NCI-H748 (cell line): Measurements from ENCODE around the gene FILIP1L.

Experiments used
- DNase-seq: peaks from one replicate; lab custom pipeline; 2025; ENCODE audit not compliant: unreplicated experiment; lab: John Stamatoyannopoulos, UW

The FILIP1L gene

DNA sequence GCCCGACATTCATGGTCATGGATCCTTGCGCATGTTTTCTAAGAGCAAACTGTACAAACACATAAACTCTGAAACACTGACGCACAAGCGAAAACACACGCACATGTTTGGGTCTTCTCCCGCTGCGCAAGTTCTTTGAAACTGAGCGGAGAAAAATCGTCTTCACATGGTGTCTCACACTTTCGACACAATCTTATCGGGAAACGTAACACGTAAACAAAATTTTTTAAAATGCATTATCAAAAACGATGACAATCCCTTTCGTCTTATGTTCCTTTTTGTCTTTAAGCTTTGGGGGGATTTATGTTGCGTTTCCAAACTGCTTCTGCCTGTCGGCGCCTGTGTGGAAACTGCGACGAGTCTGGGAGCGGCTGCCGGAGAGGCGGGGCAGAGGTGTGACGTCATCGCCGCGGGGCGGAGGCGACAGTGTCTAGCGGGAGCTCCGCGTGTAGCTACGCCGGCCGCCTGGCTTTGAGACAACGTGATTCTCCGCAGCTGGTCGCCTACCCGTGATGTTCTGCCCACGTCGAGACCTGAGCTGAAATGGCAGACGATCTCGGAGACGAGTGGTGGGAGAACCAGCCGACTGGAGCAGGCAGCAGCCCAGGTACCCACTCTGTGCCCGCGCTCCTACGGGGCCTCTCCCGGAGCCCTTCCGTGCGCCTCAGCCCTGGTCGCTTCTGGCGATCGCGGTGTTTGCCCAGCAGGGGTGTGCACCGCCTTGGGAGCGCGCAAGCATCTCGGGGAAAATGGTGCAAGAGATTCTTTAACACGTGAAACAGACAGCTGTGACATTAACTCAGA is 296.7 kb downstream of the FILIP1L start, which contains the start of gene CMSS1:
CMSS1 (plus strand) TSS at position 426 of the 804 bp plus-strand sequence.
- DNase-seq = peak; percentile 86

DNA sequence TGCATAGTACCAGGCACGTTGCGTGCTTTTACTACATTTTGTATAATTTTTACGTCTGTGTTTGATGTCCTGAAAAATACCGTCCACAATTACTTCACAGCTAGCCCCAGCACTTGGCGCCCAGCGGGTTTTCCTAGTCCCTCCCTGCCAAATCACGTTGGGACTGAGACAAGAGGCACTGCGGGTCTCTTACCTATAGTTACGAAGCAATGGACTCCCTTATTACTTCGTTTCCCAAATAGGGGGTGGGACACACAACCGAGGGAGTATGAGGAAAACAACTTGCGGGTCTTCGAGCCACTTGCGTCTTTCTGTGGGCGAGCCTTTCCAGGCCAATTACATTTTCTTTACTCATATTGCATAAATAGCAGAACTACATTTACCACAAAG is 297.3 kb downstream of the FILIP1L start:
- peak; percentile 31 for DNase-seq

DNA sequence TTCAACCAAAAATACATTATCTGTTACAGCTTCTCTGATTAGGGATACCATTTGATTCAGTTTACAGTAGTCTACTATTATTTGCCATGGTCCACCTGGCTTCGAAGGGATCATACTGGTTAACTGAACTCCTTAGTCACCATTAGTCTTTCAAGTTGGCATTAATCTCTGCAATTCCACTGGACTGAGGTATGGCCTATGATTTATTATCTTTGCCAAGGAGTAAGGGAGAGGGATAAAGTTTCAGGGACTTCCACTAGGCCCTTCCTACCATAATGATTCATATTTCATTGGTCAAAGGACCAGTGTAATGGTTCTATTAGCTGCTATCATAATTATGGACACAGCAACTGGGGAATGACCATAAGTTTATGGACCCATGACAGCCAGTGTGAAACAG is 303.9 kb downstream of the FILIP1L start:
- DNase-seq = no peak

DNA sequence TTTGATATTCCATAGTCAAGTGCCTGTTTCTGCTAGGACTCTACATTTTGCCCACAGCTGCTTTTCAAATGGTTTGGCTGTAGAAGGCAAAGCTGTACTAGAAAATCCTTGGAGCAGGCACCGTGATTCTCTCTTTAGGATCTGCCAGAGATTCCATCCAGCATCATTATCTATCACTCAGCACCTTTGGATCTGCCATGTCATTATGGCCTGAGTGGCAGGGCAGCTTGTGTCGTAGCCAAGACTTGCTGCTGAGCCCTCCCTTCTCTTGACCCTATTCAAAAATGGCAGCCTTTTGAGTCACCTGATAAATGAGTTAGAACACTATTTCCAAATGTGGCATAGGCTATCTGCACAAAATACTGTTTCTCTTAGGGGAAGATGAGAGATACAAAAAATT is 304.7 kb downstream of the FILIP1L start:
- DNase-seq = no peak

DNA sequence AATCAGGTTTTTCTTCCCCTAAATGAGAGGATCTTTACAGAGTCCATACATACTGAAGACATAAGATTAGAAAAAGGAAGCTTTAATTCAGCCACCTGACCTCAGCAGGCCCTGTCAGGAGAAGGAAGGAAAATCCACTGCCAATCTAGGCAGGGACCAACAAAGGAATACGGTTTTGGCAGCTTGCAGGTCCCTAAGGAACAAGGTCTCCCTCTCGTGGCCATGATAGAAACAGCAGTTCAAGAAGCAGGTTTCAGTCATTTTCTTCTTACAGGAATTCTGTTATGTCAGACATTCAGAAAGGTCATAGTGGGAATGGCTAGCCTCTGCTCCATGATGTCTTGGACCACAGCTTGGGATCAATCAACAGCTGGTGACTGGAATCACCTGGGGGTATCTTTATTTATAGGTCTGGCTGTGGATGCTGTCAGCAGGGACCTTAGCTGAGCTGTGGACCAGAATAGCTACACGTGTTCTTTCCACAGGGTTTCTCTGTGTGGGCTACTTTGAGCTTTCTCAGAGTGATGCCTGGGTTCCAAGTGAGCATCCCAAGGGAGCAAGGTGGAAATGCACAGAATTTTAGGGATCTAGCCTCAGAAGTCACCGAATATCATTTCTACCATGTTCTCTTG is 306.0 kb downstream of the FILIP1L start:
- peak; percentile 40 for DNase-seq

DNA sequence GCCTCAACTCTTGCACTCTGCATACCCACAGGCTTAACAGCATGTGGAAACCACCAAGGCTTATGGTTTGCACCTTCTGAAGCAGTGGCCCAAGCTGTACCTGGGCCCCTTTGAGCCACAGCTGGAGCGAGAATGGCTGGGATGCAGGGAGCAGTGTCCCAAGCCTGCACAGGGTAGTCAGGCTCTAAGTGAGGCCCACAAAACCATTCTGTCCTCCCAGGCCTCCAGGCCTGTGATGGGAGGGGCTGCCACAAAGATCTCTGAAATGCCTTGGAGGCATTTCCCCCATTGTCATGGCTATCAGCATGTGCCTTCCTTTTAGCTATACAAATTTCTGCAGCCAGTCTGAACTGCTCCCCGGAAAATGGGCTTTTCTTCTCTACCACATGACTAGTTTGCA is 309.1 kb downstream of the FILIP1L start:
- DNase-seq = no peak

DNA sequence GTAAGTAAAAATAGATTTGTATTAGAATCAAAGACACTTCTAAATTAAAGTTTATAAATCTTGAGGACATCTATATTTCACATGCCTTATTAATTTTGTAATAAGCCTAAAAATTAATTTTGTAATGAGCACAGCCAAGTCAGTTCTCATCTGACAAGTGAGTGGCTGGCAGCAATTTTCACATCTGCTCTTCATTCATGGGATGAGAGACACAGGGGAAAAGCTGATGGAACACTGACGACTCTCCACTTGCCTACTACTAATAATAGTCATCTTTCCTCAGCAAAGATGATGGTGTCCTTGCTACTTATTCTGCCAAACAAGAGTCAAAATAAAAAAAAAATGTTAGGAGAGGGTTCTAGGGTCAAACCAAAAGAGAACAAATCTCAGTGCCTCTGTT is 311.0 kb downstream of the FILIP1L start:
- DNase-seq = no peak

DNA sequence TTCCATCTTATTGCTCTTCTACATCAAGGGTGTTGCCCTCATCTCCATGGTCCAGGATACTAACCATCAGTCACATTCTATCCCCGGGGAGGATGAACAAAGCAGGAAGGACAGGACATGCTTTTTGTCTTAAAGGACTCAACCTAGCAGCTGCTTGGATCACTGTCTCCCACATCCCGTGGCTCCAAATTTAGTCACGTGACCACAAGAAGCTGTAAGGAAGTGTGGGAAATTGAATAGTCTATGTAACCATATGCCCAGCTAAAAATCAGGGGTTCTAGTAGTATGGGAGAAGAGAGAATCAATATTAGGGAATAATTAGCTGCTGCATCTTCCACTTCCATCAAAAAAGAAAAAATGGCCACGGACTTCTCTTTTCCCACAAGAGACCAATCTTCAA is 314.9 kb downstream of the FILIP1L start:
- no peak for DNase-seq

DNA sequence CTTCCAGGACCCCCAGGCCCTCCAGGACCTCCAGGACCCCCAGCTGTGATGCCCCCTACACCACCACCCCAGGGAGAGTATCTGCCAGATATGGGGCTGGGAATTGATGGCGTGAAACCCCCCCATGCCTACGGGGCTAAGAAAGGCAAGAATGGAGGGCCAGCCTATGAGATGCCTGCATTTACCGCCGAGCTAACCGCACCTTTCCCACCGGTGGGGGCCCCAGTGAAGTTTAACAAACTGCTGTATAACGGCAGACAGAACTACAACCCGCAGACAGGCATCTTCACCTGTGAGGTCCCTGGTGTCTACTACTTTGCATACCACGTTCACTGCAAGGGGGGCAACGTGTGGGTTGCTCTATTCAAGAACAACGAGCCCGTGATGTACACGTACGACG is 318.7 kb downstream of the FILIP1L start:
- no peak for DNase-seq

DNA sequence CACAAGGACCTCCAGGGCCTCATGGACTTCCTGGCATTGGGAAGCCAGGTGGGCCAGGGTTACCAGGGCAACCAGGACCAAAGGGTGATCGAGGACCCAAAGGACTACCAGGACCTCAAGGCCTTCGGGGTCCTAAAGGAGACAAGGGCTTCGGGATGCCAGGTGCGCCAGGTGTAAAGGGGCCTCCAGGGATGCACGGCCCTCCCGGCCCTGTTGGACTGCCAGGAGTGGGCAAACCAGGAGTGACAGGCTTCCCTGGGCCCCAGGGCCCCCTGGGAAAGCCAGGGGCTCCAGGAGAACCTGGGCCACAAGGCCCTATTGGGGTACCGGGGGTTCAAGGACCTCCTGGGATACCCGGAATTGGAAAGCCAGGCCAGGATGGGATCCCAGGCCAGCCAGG is 319.8 kb downstream of the FILIP1L start:
- no peak for DNase-seq

DNA sequence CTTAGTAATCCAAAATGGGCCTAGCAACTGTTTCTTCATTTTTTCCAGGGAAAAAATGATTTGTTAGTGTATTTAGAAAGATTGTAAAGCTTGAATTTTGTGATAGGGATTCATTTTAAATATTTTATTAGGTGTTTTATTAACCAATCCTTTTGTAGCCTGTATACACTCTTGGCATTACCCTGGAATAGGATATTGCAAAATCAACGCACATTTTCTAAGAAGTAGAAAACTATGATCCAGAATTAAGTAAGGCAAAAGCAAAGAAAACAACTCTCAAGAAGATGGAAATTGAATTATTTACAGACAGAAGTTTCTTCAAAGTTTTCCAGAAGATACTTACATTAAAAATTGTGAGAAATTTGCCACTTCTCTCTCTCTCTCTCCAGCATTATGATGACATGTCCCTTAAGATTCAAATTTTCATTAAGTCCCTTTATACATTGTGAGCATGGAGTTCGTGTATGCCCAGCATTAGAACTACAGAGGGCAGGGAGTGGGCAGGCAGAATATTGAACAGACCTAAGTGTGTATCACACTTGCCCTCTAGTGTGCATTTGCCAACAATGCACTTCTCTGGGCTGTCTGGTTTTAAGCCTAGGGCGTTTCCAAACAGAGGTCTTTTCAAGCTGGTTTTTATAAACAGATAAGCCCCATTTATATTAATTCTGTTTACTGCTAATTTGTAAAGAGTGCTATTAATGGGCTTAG is 325.1 kb downstream of the FILIP1L start:
- DNase-seq = peak; percentile 37
